GM18873 (cell line): ENCODE measurements around the gene NSMF.
"Not testable (repeated sequence)": the region's sequence is repeated elsewhere in the genome, so short reads cannot be mapped to it uniquely, and the experiment has no call there.

Source experiments
- ATAC-seq: cut with Tn5 transposase; IDR thresholded peaks from one replicate; pipeline ENCODE4 v1.9.1; 2021; ENCODE audit warnings: mild to moderate bottlenecking, moderate library complexity, moderate number of reproducible peaks; ENCODE audit not compliant: unreplicated experiment, low FRiP score

Gene NSMF

DNA sequence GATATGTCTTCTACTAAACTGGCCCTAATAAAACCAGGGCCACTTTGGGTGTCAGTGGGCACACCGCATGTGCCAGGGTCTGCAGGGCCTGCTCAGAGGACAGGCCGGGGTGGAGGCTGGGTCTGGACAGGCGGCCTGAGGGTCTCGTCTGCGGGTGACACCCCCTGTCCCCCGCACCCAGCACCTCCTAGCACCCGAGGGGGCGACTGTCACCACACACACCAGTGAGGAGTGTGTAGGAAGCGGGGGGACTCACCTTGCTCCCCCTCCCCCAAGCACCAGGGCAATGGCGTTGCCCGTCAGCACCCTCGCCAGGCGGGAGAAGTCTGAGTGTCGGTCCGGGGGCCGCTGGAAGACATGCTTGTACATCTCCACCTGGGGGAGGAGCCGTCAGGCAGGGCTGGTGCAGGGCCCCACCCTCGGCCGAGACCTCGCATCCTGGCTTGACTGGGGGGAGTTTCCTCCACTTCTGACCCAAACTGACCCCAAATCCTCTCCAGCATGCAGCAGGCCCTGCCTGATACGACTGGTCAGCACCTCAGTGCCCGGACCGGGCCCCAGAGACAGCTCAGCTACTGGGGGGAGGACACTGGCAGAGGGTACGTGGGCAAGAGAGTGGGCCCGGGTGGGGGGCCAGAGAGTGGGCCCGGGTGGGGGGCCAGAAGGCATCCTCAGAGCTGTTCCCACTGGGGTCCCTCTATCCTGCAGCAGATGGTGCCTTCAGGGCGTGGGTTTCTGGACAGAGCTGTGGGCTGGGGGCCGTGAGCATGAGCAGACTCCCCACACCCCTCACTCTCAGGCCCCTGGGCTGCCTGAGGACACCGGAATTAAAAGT lies 18.9 kb upstream of the NSMF start:
- no peak for ATAC-seq

- no peak for ATAC-seq
These were observed 17.7 kb upstream of the NSMF start for GRCh38 chr9:137476856-137477255.

- ATAC-seq: no peak
These were observed 16.5 kb upstream of the NSMF start for GRCh38 chr9:137475666-137476065.

- ATAC-seq: no peak
These were observed 15.1 kb upstream of the NSMF start for GRCh38 chr9:137474271-137474670.

DNA sequence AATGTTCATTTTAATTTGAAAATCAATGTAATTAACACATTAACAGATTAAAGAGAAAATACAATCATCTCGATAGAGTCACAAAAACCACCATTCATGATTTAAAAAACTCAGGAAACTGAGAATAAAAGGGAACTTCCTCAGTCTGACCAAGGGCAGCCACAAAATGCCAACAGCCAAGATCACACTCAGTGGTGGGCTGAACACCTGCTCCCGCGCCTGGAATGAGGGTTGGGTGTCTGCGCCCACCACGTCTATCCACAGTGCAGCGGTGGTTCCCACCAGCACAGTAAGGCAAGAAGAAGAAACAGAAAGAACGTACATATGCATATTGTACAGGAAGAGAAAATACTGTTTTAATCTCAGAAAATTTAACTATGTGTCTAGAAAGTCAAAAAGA lies 11.7 kb upstream of the NSMF start:
- ATAC-seq: no peak

- no peak for ATAC-seq
These were observed 8.8 kb upstream of the NSMF start for GRCh38 chr9:137467896-137468295.

- ATAC-seq: no peak
These were observed 8.0 kb upstream of the NSMF start for GRCh38 chr9:137467161-137467581.

- ATAC-seq: not testable (repeated sequence)
These were observed 7.4 kb upstream of the NSMF start for GRCh38 chr9:137466389-137467085.

GRCh38 chr9:137465720-137466388 lies 6.7 kb upstream of the NSMF start:
- ATAC-seq: no peak

GRCh38 chr9:137465000-137465719 lies 6.0 kb upstream of the NSMF start:
- ATAC-seq: no peak

GRCh38 chr9:137464291-137464999 lies 5.3 kb upstream of the NSMF start:
- no peak for ATAC-seq

- no peak for ATAC-seq
These were observed 4.8 kb upstream of the NSMF start for GRCh38 chr9:137463931-137464290.

DNA sequence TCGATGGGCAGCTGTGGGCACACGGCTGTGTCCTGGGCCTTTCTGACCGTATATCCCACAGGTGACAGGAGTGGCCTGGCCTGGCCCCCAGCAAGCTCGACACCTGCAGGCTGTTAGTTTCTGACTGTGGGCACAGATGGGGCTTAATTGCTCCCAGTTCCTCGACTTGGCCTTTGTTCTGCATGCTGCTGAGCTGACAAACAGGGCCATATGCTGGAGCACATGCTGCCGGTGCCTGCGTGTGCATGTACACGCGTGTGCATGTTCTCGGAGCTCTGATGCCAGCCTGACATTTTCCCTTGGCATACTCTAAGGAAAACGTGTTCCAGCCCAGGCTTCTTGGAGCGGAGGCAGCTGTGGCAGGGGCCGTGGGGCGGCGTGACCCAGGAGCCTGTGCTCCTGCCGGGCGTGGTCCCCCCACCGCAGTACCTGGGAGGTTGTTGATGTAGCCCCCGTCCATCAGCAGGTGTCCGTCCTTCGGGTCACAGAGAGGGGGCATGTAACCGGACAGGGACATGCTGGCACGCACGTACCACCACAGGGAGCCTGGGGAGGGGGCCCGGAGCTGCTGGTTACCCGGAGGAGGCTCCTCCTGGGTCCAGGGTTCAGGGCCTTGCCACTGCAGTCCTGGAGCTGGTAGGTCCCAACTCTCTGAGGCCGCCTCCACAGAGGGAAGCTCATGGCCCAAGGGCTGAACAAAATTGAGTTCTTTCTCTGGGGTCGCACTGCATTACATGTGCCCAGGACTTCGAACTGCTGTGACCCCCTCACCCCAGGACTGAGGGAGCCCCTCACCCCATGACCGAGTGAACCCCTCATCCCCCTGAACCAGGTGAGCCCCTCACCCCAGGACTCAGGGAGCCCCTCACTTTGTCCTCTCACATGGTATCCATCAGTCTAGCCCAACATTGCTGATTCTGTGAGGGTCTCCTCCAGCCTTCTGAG lies 4.1 kb upstream of the NSMF start:
- no peak for ATAC-seq

DNA sequence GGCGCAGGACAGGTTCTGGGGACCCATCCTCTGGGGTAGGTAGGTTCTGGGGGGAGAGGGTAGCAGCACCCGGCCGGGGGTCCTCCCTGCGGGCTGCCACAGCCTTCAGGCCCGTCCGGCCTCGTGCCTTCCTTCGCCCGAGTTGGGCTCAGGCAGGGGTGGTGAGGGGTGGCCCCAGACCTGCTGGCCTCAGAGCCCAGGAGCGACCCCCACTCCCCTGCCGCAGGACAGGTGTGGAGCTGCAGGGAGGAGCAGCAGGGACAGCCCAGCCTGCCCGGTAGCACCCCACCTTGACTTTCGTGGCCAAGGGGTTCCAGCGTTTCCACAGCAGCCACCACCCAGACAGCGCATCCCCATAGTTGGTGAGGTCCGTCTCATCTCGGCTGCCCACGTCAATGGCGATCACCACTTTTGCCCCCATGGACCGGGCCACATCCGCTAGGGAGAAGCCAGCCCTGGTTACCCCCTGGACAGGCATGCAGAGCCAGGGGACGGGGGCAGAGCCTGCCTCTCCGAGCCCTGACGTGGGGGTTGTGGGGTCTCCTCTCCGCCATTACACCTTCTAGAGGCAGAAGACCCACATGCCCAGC lies 3.4 kb upstream of the NSMF start:
- ATAC-seq: no peak

DNA sequence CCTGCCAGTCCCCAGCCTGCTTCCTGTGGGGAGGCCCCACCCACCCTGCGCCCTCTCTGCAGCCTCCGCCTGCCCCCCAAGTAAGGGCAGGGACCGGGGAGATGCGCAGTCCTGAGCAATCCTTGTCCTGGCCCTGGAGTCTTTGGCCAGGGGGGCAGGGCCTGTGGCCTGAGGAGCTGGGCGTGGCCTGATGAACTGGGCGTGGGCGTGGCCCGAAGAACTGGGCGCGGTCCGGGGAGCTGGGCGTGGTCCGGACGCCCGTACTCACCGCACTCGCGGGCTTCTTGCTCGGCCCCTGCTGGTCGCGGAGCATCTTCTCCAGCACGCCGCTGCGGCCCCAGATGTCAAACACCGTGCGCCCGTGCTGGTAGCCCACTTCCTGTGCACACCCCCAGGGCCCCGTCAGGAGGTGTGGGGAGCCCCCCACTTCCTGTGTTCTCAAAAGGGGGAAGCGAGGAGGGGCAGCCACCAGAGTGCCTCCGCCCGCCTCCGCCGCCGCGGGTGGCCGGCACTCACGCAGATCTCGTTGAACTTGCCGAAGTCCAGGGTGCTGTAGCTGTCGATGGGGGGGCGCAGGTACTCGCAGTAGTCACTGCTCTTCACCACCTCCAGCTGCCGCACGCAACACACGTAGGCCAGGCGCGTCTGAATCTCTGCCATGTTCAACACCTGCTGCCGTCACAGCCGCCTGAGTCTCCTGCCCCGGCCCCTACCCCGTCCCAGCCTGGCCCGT lies 2.7 kb upstream of the NSMF start:
- ATAC-seq: no peak

- ATAC-seq: no peak
These were observed 2.2 kb upstream of the NSMF start for GRCh38 chr9:137461316-137461662.

DNA sequence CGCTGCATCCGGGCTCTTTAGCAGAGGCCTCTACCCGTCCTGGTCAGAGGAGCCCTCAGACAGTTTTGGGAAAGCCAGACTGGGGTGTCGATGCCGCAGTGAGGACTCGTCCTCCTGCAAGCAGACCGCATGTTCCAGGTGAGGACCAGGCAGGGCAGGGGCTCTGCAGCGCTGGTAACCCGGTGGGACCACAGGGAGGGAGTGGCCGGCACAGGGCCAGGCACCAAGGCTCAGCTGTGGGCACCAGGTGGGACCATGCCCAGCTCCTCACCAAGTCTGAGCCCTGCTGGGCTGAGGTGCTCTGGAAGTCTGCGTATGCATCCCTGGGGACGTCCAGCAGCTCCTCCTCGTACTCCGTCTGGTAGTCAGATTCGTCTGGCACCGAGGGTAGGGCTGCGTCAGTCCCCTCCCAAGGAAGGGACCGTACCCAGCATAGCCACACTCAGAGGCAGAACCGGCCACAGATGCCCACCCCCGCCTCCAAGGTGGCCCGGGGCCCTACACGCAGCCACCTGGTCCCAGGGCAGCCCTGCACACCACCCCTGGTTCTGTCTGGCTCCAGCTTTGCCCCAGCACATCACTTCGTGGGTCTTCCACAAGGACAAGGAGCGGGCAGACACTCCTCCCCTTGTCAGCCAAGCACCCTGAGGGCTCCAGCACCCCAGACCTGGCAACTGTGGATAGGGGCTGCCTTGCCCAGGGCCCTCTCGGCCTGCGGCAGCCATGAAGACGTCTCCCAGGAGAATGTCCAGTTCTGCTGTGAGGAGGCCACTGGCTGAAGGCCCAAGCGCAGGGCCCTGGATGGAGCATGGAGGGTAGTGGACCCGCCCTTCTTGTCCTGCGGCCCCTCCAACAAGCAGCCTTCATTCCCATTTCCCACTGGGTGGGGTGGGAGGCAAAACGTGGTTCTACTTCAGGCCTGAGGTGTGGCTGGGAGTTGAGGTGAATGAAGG lies 1.5 kb upstream of the NSMF start:
- no peak for ATAC-seq
